HG03108 (cell line): Measurements from ENCODE around the gene ABCC8.

Experiments
- ATAC-seq: cut with Tn5 transposase; IDR thresholded peaks from one replicate; pipeline ENCODE4 v1.9.1; 2021; ENCODE audit warnings: moderate library complexity; ENCODE audit not compliant: unreplicated experiment

ABCC8 gene

GRCh38 chr11:17389211-17389956 lies 87.3 kb downstream of the ABCC8 start:
- ATAC-seq = peak; percentile 63

- peak; percentile 25 for ATAC-seq
Measured at GRCh38 chr11:17388609-17389210, 87.9 kb downstream of the ABCC8 start, which contains the start of gene KCNJ11. KCNJ11 (minus strand) TSS chr11:17388659; CDS start chr11:17388091, 568 bp downstream.

- ATAC-seq = no peak
Measured at GRCh38 chr11:17387811-17388210, 88.8 kb downstream of the ABCC8 start.

GRCh38 chr11:17387254-17387653 lies 89.4 kb downstream of the ABCC8 start:
- no peak for ATAC-seq

- peak; percentile 45 for ATAC-seq
Measured at GRCh38 chr11:17386331-17387084, 90.1 kb downstream of the ABCC8 start.

GRCh38 chr11:17385926-17386325 lies 90.7 kb downstream of the ABCC8 start:
- no peak for ATAC-seq

GRCh38 chr11:17385492-17385891 lies 91.2 kb downstream of the ABCC8 start:
- ATAC-seq = no peak

- no peak for ATAC-seq
Measured at GRCh38 chr11:17384002-17384511, 92.6 kb downstream of the ABCC8 start.

GRCh38 chr11:17383461-17383860 lies 93.2 kb downstream of the ABCC8 start:
- ATAC-seq = no peak

GRCh38 chr11:17382046-17382728 lies 94.5 kb downstream of the ABCC8 start:
- no peak for ATAC-seq

- ATAC-seq = no peak
Measured at GRCh38 chr11:17381156-17381555, 95.5 kb downstream of the ABCC8 start.

- ATAC-seq = no peak
Measured at GRCh38 chr11:17379383-17380180, 97.1 kb downstream of the ABCC8 start.

- no peak for ATAC-seq
Measured at GRCh38 chr11:17378655-17379054, 98.0 kb downstream of the ABCC8 start.

- ATAC-seq = no peak
Measured at GRCh38 chr11:17376493-17376892, 100.2 kb downstream of the ABCC8 start.

GRCh38 chr11:17375547-17375946 lies 101.1 kb downstream of the ABCC8 start:
- no peak for ATAC-seq

GRCh38 chr11:17371614-17372013 lies 105.0 kb downstream of the ABCC8 start:
- ATAC-seq = no peak

- ATAC-seq = no peak
Measured at GRCh38 chr11:17369684-17370243, 106.9 kb downstream of the ABCC8 start.

- ATAC-seq = no peak
Measured at GRCh38 chr11:17369094-17369493, 107.6 kb downstream of the ABCC8 start.

GRCh38 chr11:17368551-17368950 lies 108.1 kb downstream of the ABCC8 start:
- ATAC-seq = no peak

- no peak for ATAC-seq
Measured at GRCh38 chr11:17366495-17366894, 110.2 kb downstream of the ABCC8 start.
